ENCODE measurements around the gene PHOX2A.

GRCh38 chr11:72292106-72292785 is 48.3 kb upstream of the PHOX2A start:
- TF ChIP-seq NR2C2 (CRISPR knock-in tag; IDR thresholded peaks at IDR 0.05; ENCODE audit: borderline replicate concordance) (no peak), ZNF75D (CRISPR knock-in tag; IDR thresholded peaks at IDR 0.05; ENCODE audit: borderline replicate concordance) (no peak), CTCF (CRISPR knock-in tag; IDR thresholded peaks at IDR 0.05) (no peak), DNMT1 (CRISPR knock-in tag; IDR thresholded peaks at IDR 0.05) (no peak), ZSCAN29 (CRISPR knock-in tag; conservative IDR thresholded peaks at IDR 0.05) (no peak), POLR2AphosphoS2 (IDR thresholded peaks at IDR 0.05; ENCODE audit: low read depth, low read length) (no peak), RNF2 (conservative IDR thresholded peaks at IDR 0.05; ENCODE audit: low read depth) (no peak), EZH2 (conservative IDR thresholded peaks at IDR 0.05; ENCODE audit: low read depth, low read length) (no peak), FOXK2 (IDR thresholded peaks at IDR 0.05) (no peak), STAG1 (CRISPR knock-in tag; IDR thresholded peaks at IDR 0.05) (no peak), ZC3H4 (CRISPR knock-in tag; IDR thresholded peaks at IDR 0.05; ENCODE audit: borderline replicate concordance) (no peak)
- TF ChIP-seq, protein P1, sequence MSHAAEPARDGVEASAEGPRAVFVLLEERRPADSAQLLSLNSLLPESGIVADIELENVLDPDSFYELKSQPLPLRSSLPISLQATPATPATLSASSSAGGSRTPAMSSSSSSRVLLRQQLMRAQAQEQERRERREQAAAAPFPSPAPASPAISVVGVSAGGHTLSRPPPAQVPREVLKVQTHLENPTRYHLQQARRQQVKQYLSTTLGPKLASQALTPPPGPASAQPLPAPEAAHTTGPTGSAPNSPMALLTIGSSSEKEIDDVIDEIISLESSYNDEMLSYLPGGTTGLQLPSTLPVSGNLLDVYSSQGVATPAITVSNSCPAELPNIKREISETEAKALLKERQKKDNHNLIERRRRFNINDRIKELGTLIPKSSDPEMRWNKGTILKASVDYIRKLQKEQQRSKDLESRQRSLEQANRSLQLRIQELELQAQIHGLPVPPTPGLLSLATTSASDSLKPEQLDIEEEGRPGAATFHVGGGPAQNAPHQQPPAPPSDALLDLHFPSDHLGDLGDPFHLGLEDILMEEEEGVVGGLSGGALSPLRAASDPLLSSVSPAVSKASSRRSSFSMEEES (CRISPR knock-in tag; IDR thresholded peaks at IDR 0.05) = no peak
- TF ChIP-seq, protein P2, sequence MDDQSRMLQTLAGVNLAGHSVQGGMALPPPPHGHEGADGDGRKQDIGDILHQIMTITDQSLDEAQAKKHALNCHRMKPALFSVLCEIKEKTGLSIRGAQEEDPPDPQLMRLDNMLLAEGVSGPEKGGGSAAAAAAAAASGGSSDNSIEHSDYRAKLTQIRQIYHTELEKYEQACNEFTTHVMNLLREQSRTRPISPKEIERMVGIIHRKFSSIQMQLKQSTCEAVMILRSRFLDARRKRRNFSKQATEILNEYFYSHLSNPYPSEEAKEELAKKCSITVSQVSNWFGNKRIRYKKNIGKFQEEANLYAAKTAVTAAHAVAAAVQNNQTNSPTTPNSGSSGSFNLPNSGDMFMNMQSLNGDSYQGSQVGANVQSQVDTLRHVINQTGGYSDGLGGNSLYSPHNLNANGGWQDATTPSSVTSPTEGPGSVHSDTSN (CRISPR knock-in tag; IDR thresholded peaks at IDR 0.05; ENCODE audit: borderline replicate concordance) = no peak
